ENCODE results near the gene PLEKHA5.

The PLEKHA5 gene

GRCh38 chr12:19183121-19183838 lies 53.7 kb downstream of the PLEKHA5 start:
- TF ChIP-seq CTCF (IDR thresholded peaks at IDR 0.05; ENCODE audit: low read depth, low read length) = peak; percentile 15
- DNase-seq (ENCODE audit: extremely low read depth, low read depth) = no peak

- no peak for TF ChIP-seq CTCF (IDR thresholded peaks at IDR 0.05; ENCODE audit: low read depth, low read length)
- DNase-seq (ENCODE audit: extremely low read depth, low read depth) = no peak
These were observed 55.9 kb downstream of the PLEKHA5 start for GRCh38 chr12:19185262-19185929.

- peak; percentile 25 for DNase-seq (ENCODE audit: extremely low read depth, low read depth)
- TF ChIP-seq CTCF (IDR thresholded peaks at IDR 0.05; ENCODE audit: low read depth, low read length) = peak; percentile 43
These were observed 57.5 kb downstream of the PLEKHA5 start for GRCh38 chr12:19186722-19187661.

- no peak for DNase-seq (ENCODE audit: extremely low read depth, low read depth)
- no peak for TF ChIP-seq CTCF (IDR thresholded peaks at IDR 0.05; ENCODE audit: low read depth, low read length)
These were observed 60.0 kb downstream of the PLEKHA5 start for GRCh38 chr12:19189522-19189921.

- DNase-seq (ENCODE audit: extremely low read depth, low read depth) = no peak
- no peak for TF ChIP-seq CTCF (IDR thresholded peaks at IDR 0.05; ENCODE audit: low read depth, low read length)
These were observed 60.9 kb downstream of the PLEKHA5 start for GRCh38 chr12:19190292-19191031.

- TF ChIP-seq CTCF (IDR thresholded peaks at IDR 0.05; ENCODE audit: low read depth, low read length) = no peak
- no peak for DNase-seq (ENCODE audit: extremely low read depth, low read depth)
These were observed 61.6 kb downstream of the PLEKHA5 start for GRCh38 chr12:19191089-19191488.

Measured in AG09319 (cell line).